Parathyroid adenoma (tissue), 2 donors: Measurements from ENCODE around the gene DZIP3.

Experiments
- H2AFZ ChIP-seq: fragments of 300-600 bp; sonication (generic); one replicate; pipeline ENCODE4 v1.7.0; 2017; ENCODE audit warnings: antibody characterized with exemption, mild to moderate bottlenecking
- H3K27ac ChIP-seq: fragments of 300-600 bp; sonication (generic); one replicate; pipeline ENCODE4 v1.7.0; 2017
- H3K27me3 ChIP-seq: fragments of 300-600 bp; sonication (generic); one replicate; pipeline ENCODE4 v1.7.0; 2017; ENCODE audit warnings: low read length; ENCODE audit not compliant: control insufficient read depth, insufficient read depth
- H3K36me3 ChIP-seq: fragments of 300-600 bp; sonication (generic); one replicate; pipeline ENCODE4 v1.7.0; 2017; ENCODE audit warnings: low read length; ENCODE audit not compliant: control insufficient read depth, insufficient read depth
- H3K4me1 ChIP-seq: fragments of 300-600 bp; sonication (generic); one replicate; pipeline ENCODE4 v1.7.0; 2017; ENCODE audit warnings: control low read depth
- H3K4me2 ChIP-seq: fragments of 300-600 bp; sonication (generic); one replicate; pipeline ENCODE4 v1.7.0; 2017; ENCODE audit warnings: low read length
- H3K4me3 ChIP-seq: fragments of 300-600 bp; sonication (generic); one replicate; pipeline ENCODE4 v1.7.0; 2017; ENCODE audit warnings: low read depth, low read length
- H3K79me2 ChIP-seq: fragments of 300-600 bp; sonication (generic); one replicate; pipeline ENCODE4 v1.7.0; 2017; ENCODE audit warnings: control low read depth
- H3K9ac ChIP-seq: fragments of 300-600 bp; sonication (generic); one replicate; pipeline ENCODE4 v1.7.0; 2017; ENCODE audit warnings: mild to moderate bottlenecking
- H3K9me3 ChIP-seq: fragments of 300-600 bp; sonication (generic); one replicate; pipeline ENCODE4 v1.7.0; 2017; ENCODE audit warnings: low read length; ENCODE audit not compliant: control insufficient read depth
- TF ChIP-seq, protein P1 (sequence below): fragments of 300-600 bp; sonication (generic); IDR thresholded peaks from one replicate; pipeline ENCODE4 v1.7.0; 2017; ENCODE audit warnings: antibody characterized with exemption, mild to moderate bottlenecking
- donor health status: primary hyperparathyroidism.

DZIP3 gene

DNA sequence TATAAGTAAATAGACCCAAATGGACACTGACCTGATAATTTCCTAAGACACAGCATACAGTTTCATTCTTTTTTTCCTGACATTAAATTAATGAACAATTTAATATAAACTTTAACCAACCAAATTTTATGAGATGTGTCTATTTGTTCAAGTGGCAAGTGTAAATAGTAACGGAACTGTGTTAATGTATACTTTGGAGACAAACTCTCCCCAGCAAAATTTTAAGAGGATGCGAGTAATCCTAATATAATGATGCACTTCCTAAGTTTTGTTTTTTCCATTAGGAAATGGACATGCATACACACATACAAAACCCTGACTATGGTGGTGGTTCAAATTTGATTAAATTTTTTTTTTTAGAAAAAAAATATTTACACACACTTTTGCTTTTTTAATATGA, 40.6 kb upstream of the DZIP3 start:
- H3K4me1 ChIP-seq = no peaks in the 10 kb centered on the region
- no peak overlapping the region for H2AFZ ChIP-seq
- no peak overlapping the region for H3K4me3 ChIP-seq
- H3K36me3 ChIP-seq = no peaks in the 10 kb centered on the region
- H3K27ac ChIP-seq = no peak overlapping the region
- no peak overlapping the region for H3K9ac ChIP-seq
- no peaks in the 10 kb centered on the region for H3K79me2 ChIP-seq
- no peak overlapping the region for H3K4me2 ChIP-seq
- TF ChIP-seq, protein P1, sequence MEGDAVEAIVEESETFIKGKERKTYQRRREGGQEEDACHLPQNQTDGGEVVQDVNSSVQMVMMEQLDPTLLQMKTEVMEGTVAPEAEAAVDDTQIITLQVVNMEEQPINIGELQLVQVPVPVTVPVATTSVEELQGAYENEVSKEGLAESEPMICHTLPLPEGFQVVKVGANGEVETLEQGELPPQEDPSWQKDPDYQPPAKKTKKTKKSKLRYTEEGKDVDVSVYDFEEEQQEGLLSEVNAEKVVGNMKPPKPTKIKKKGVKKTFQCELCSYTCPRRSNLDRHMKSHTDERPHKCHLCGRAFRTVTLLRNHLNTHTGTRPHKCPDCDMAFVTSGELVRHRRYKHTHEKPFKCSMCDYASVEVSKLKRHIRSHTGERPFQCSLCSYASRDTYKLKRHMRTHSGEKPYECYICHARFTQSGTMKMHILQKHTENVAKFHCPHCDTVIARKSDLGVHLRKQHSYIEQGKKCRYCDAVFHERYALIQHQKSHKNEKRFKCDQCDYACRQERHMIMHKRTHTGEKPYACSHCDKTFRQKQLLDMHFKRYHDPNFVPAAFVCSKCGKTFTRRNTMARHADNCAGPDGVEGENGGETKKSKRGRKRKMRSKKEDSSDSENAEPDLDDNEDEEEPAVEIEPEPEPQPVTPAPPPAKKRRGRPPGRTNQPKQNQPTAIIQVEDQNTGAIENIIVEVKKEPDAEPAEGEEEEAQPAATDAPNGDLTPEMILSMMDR = no peak
- no peaks in the 10 kb centered on the region for H3K27me3 ChIP-seq
- no peaks in the 10 kb centered on the region for H3K9me3 ChIP-seq

DNA sequence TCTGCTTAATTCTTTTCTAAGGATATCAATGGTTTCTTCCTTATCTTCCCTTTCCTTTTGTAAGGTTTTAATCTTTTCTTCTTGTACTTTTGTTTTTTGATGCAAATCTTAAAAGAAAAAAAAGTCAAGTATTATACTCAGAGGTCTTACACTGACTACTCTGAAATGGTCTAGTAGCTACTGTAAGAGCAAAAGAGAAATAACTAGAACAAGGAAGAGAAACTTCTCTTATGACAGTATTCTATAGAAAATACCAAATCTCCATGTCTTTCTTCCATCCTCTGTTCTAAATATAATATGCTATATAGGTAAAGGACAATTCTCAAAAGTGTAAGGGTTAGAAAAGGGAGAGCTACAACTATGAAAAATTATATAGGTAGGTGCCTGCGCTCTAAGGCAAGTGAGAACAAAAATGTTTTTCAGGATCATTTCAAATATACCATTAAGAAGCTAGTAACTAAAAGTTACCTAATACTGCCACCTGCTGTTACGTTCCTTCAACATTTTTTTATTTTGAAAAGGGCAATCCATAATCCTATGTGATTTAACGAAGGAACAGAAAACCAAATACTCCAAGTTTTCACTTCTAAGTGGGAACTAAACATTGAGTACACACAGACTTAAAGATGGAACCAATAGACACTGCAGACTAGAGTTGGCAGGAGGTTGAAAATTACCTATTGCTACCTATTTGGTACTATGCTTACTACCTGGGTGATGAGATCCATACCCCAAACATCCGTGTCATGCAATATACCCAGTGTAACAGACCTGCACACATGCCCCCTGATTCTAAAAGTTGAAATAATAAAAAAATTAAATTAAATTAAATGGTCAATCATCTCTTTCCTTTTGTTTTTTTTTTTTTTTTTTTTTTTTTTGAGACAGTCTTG, 37.0 kb upstream of the DZIP3 start:
- H3K4me1 ChIP-seq = no peaks in the 10 kb centered on the region
- H3K36me3 ChIP-seq = no peaks in the 10 kb centered on the region
- no peaks in the 10 kb centered on the region for H3K9me3 ChIP-seq
- H3K79me2 ChIP-seq = no peaks in the 10 kb centered on the region
- H2AFZ ChIP-seq = peak overlapping the region; percentile 53
- no peak overlapping the region for H3K9ac ChIP-seq
- no peak overlapping the region for H3K27ac ChIP-seq
- H3K27me3 ChIP-seq = no peaks in the 10 kb centered on the region
- no peak overlapping the region for H3K4me3 ChIP-seq
- no peak overlapping the region for H3K4me2 ChIP-seq
- TF ChIP-seq, protein P1 = peak; percentile 51

DNA sequence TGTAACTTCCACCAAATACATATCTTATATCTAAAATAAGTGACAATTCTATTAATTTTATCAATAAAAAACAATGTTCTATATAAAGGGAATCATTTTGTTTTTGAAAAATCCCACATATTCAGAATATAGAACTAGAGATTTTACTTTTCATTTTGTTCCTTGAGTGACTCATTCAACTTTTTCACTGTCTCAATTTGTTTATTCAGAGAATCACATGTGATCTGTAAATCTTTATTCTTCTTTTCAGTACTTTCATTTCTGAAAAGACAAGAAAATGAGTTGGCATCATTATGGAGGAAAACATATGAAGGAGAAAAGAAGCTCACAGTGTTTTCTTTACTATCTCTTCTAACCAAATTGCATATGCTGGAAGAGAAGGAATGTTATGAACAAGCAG, 35.3 kb upstream of the DZIP3 start:
- Histone ChIP-seq H3K27ac (no peak overlapping the region), H3K36me3 (no peaks in the 10 kb centered on the region)

DNA sequence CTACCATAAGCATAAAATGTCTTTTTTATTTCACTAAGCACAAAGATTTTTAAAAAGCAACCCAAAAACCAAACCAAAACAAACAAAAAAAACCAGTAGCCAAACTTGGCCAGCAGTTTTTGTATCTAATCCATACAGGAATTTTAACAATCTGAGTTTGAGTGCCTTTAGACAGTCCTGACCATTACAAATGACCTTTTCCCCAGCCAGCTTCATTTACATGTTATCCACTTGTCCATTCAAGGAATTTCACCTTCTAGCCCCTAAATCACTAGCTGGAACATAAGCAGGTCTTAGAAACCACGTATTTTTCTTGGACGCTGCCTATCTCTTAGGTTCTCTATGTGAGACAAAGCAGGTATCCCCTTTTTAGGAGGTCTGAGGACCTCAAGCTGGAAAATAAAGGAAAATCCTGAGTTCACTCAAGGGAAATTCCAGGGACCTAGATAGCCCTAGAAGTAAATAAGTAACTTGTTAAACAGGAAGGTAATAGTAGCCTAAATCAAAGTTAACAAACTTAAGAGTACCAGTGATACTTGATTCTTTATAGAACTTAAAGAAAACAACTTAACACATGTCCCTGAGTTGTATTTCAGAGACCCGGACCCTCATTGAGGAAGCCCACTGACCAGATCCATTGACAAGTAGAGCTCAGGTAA, 34.5 kb upstream of the DZIP3 start:
- no peak overlapping the region for H3K9ac ChIP-seq
- H3K4me3 ChIP-seq = no peak overlapping the region
- no peaks in the 10 kb centered on the region for H3K36me3 ChIP-seq
- H3K4me2 ChIP-seq = no peak overlapping the region
- H3K9me3 ChIP-seq = no peaks in the 10 kb centered on the region
- TF ChIP-seq, protein P1 = no peak
- no peaks in the 10 kb centered on the region for H3K79me2 ChIP-seq
- no peak overlapping the region for H3K27ac ChIP-seq
- H2AFZ ChIP-seq = no peak overlapping the region
- H3K4me1 ChIP-seq = no peaks in the 10 kb centered on the region
- no peaks in the 10 kb centered on the region for H3K27me3 ChIP-seq

More for the DNA sequence above, 35.3 kb upstream of the DZIP3 start:
- H3K9ac ChIP-seq = no peak overlapping the region
- H3K27me3 ChIP-seq = no peaks in the 10 kb centered on the region
- no peaks in the 10 kb centered on the region for H3K79me2 ChIP-seq
- no peaks in the 10 kb centered on the region for H3K9me3 ChIP-seq
- TF ChIP-seq, protein P1 = no peak
- H2AFZ ChIP-seq = no peak overlapping the region
- no peaks in the 10 kb centered on the region for H3K4me1 ChIP-seq
- H3K4me3 ChIP-seq = no peak overlapping the region
- H3K4me2 ChIP-seq = no peak overlapping the region
